ENCODE measurements around the gene DUSP6.

- no peak for TF ChIP-seq CHD2 (IDR thresholded peaks at IDR 0.05; ENCODE audit: low read length)
- TF ChIP-seq, protein P1, sequence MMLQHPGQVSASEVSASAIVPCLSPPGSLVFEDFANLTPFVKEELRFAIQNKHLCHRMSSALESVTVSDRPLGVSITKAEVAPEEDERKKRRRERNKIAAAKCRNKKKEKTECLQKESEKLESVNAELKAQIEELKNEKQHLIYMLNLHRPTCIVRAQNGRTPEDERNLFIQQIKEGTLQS (IDR thresholded peaks at IDR 0.05; ENCODE audit: insufficient read depth, low read depth, low read length), result no peak
- TF ChIP-seq SRF (IDR thresholded peaks at IDR 0.05; ENCODE audit: low read depth, low read length), result no peak
These were observed 5.0 kb upstream of the DUSP6 start for GRCh38 chr12:89357297-89357730.
